OCI-LY7 (cell line): ENCODE results near the gene SYNPO2. TPM values are rescaled to one million over a fixed set of nuclear protein-coding genes. Genes with fewer than 3 reads are reported as not detected.

Source experiments
- BruUV-seq: library from RNA; stranded (reverse); fragments of 400-500 nt; replicated peaks from 2 replicates; lab custom pipeline; 2021; lab: Mats Ljungman, UMichigan
- CTCF ChIA-PET: fragments of 300-600 bp; sonication (Branson Sonifier 250); formaldehyde crosslinking; loops from one replicate; lab custom pipeline; 2022; ENCODE audit warnings: antibody characterized with exemption; ENCODE audit not compliant: unreplicated experiment; lab: Charles Lee
- POLR2A ChIA-PET: fragments of 300-600 bp; sonication (Branson Sonifier 250); formaldehyde crosslinking; loops from one replicate; lab custom pipeline; 2022; ENCODE audit warnings: antibody characterized with exemption; lab: Charles Lee
- DNase-seq: peaks from one replicate; pipeline ENCODE4 v3.0.0-alpha.2; 2015; ENCODE audit warnings: low spot score
- H2AFZ ChIP-seq: fragments of 200-600 bp; sonication (generic), shearing (Covaris generic); 2 replicates; pipeline ENCODE4 v1.6.1; 2014; ENCODE audit warnings: mild to moderate bottlenecking, antibody characterized with exemption, low read length, moderate library complexity
- H3K27ac ChIP-seq: fragments of 200-600 bp; sonication (generic); 2 replicates; pipeline ENCODE4 v1.5.1; 2014; ENCODE audit warnings: mixed run types, low read depth, mild to moderate bottlenecking, moderate library complexity, low read length, inconsistent platforms; ENCODE audit not compliant: poor library complexity, severe bottlenecking
- H3K36me3 ChIP-seq: fragments of 200-600 bp; sonication (generic); 2 replicates; pipeline ENCODE4 v1.6.1; 2014; ENCODE audit warnings: mild to moderate bottlenecking, antibody characterized with exemption, low read length, moderate library complexity, mixed read lengths; ENCODE audit not compliant: insufficient read depth
- H3K4me1 ChIP-seq: fragments of 200-600 bp; sonication (generic); 2 replicates; pipeline ENCODE4 v1.5.1; 2014; ENCODE audit warnings: mild to moderate bottlenecking, low read length; ENCODE audit not compliant: insufficient read depth, poor library complexity, severe bottlenecking
- H3K4me2 ChIP-seq: fragments of 200-600 bp; sonication (generic); 2 replicates; pipeline ENCODE4 v1.6.1; 2014; ENCODE audit warnings: mild to moderate bottlenecking, low read length
- H3K4me3 ChIP-seq: fragments of 200-600 bp; sonication (generic); 2 replicates; pipeline ENCODE4 v1.5.1; 2014; ENCODE audit warnings: mild to moderate bottlenecking, low read depth, low read length; ENCODE audit not compliant: poor library complexity, severe bottlenecking
- H3K79me2 ChIP-seq: fragments of 200-600 bp; sonication (generic); 2 replicates; pipeline ENCODE4 v1.6.1; 2016; ENCODE audit warnings: low read depth, mild to moderate bottlenecking, low read length, moderate library complexity, mixed read lengths; ENCODE audit not compliant: insufficient read depth
- H3K9me2 ChIP-seq: fragments of 200-600 bp; sonication (generic); 2 replicates; pipeline ENCODE4 v1.6.1; 2016; ENCODE audit warnings: mild to moderate bottlenecking, low read length, mixed read lengths; ENCODE audit not compliant: insufficient read depth
- H3K9me3 ChIP-seq: fragments of 200-600 bp; sonication (generic); 2 replicates; pipeline ENCODE4 v1.6.1; 2014; ENCODE audit warnings: mild to moderate bottlenecking, mixed run types, low read length, mixed read lengths
- H4K20me1 ChIP-seq: fragments of 200-600 bp; sonication (generic); 2 replicates; pipeline ENCODE4 v1.6.1; 2014; ENCODE audit warnings: mild to moderate bottlenecking, antibody characterized with exemption, low read length, moderate library complexity, mixed read lengths; ENCODE audit not compliant: insufficient read depth
- EZH2phosphoT487 ChIP-seq: fragments of 200-600 bp; sonication (generic); IDR thresholded peaks from 2 replicates; pipeline ENCODE4 v1.6.1; 2018; ENCODE audit warnings: low read depth, borderline replicate concordance, mild to moderate bottlenecking, mixed run types, antibody characterized with exemption, low read length, moderate library complexity, mixed read lengths
- intact Hi-C: fragments of 100-400 bp; cut with micrococcal nuclease; formaldehyde crosslinking; loops from one replicate; pipeline ENCODE4 v1.10.0; 2022; ENCODE audit not compliant: unreplicated experiment
- total RNA-seq, 2 experiments: library from RNA; depleted of rRNA in 1 of 2; stranded (reverse); fragments of >200 nt in 1 of 2; shearing (Covaris generic) in 1 of 2; gene quantifications; 2 replicates each; pipeline ENCODE4 v1.2.3, GENCODE V29; 2014 to 2022
- TF ChIP-seq, protein P1 (sequence below): fragments of 200-600 bp; sonication (generic); conservative IDR thresholded peaks from 2 replicates; pipeline ENCODE4 v1.5.1; 2014; ENCODE audit warnings: mild to moderate bottlenecking, antibody characterized with exemption, low read length, moderate library complexity, mixed read lengths

SYNPO2 gene
- total RNA-seq, 2 experiments from 2014 or later = 0.11 to 0.19 TPM

DNA sequence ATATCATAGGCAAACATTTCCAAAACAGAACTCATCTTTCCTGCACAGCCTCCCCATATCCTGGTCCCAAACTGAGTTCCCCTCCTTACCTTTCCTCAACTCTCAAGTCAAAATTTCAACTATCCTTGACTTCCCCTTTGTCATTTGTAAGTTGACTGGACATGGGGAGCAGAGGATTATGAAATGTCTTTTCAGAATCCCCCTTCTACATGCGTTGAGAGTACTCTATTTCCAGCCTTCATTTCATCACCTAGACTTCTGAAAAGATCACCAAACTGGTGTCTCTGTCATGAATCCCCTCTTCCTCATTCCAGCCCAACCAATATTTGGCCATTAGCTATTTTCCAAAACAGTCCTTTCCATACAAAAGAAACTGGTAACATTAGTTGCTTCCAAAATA lies 95.2 kb downstream of the SYNPO2 start:
- Histone ChIP-seq H3K27ac (no peak overlapping the region), H3K36me3 (no peaks in the 10 kb centered on the region), H3K9me3 (no peaks in the 10 kb centered on the region), H3K4me2 (no peak overlapping the region), H3K79me2 (no peaks in the 10 kb centered on the region), H3K4me3 (no peak overlapping the region), H3K4me1 (no peaks in the 10 kb centered on the region), H2AFZ (no peak overlapping the region), H3K9me2 (no peaks in the 10 kb centered on the region), H4K20me1 (no peaks in the 10 kb centered on the region)
- DNase-seq = no peak
- intact Hi-C loops = loop anchor here (5.0 to 10.0 kb wide), 3 partner anchors 511 to 1068 kb away; partner anchors contain the start of gene PDE5A
- BruUV-seq = no TSS peak
- ChIA-PET CTCF (no interaction called here), POLR2A (interaction anchor here (1.7 kb wide), 1 partner anchor 17 kb away, joined by 4 read pairs; no protein-coding TSS in a partner anchor)
- no peak for TF ChIP-seq EZH2phosphoT487
- TF ChIP-seq, protein P1, sequence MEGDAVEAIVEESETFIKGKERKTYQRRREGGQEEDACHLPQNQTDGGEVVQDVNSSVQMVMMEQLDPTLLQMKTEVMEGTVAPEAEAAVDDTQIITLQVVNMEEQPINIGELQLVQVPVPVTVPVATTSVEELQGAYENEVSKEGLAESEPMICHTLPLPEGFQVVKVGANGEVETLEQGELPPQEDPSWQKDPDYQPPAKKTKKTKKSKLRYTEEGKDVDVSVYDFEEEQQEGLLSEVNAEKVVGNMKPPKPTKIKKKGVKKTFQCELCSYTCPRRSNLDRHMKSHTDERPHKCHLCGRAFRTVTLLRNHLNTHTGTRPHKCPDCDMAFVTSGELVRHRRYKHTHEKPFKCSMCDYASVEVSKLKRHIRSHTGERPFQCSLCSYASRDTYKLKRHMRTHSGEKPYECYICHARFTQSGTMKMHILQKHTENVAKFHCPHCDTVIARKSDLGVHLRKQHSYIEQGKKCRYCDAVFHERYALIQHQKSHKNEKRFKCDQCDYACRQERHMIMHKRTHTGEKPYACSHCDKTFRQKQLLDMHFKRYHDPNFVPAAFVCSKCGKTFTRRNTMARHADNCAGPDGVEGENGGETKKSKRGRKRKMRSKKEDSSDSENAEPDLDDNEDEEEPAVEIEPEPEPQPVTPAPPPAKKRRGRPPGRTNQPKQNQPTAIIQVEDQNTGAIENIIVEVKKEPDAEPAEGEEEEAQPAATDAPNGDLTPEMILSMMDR = no peak

DNA sequence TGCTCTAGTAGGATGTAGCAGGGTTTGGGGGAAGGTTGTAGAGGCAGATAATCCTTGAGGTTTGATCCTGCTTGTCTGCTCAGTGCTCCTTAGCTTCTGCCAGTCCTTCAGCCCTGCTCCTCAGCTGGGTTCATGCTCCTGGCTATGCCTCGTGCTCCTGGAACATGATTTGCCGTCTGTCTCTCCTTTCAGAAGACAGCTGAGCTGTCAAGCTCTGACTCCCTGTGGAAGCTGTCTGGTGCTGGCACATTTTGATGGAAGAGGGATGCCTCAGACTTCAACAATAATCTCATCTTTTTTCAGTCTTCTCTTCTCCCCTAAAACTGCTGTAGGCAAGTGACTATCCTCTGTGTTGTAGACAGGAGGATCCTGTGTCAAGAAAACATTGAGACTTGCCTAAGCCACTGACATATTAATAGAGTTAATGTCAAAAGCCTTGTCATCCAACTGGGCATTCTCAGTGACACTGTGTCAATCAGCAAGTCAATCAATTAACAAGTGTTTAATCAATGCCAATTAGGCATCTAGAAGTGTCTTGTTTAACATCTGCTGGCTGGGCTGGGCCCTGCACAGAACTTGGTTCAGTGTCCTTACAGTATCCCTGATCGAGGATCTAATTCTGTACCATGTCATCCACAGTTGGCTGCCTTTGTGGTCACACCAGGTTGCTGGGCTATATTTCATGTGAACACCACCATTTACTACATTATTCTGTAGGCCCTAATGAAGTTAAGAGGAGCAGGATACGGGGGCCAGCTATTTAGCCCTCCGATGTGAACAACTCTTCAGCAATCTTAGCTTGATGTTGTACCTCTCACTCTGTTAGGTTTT lies 96.7 kb downstream of the SYNPO2 start:
- ChIA-PET CTCF (no interaction called here), POLR2A (interaction anchor here (1.3 kb wide), 1 partner anchor 17 kb away, joined by 3 read pairs; no protein-coding TSS in a partner anchor)
- H3K9me3 ChIP-seq = no peaks in the 10 kb centered on the region
- H3K4me1 ChIP-seq = no peaks in the 10 kb centered on the region
- H3K79me2 ChIP-seq = no peaks in the 10 kb centered on the region
- H3K36me3 ChIP-seq = no peaks in the 10 kb centered on the region
- no peak overlapping the region for H3K27ac ChIP-seq
- no peak overlapping the region for H3K4me3 ChIP-seq
- DNase-seq = no peak
- no peak for TF ChIP-seq EZH2phosphoT487
- TF ChIP-seq, protein P1 = no peak
- H4K20me1 ChIP-seq = no peaks in the 10 kb centered on the region
- intact Hi-C loops = loop anchor here (10.0 kb wide), 1 partner anchor 509 kb away; no protein-coding TSS in a partner anchor
- no TSS peak for BruUV-seq
- no peaks in the 10 kb centered on the region for H3K9me2 ChIP-seq
- H3K4me2 ChIP-seq = no peak overlapping the region
- no peak overlapping the region for H2AFZ ChIP-seq
